CD14-positive monocyte (primary cell): ENCODE measurements around the gene RPL12. TPM values are rescaled to one million over a fixed set of nuclear protein-coding genes. Genes with fewer than 3 reads are reported as not detected.
A peak's percentile ranks its signal among the peaks of the same experiment; 100 is the strongest.

ENCODE experiments used
- DNase-seq, 3 donors: peaks; one replicate each; pipeline ENCODE4 v3.0.0-alpha.2; 2011 to 2022
- H2AFZ ChIP-seq: 2 replicates; pipeline ENCODE4 v1.6.0; 2012; ENCODE audit warnings: mild to moderate bottlenecking, low read depth, low read length, inconsistent platforms; ENCODE audit not compliant: insufficient read depth, poor library complexity, severe bottlenecking
- H3K27ac ChIP-seq, 2 donors: 1 replicate in 1 of 2; 2 replicates in 1 of 2; pipeline ENCODE4 v1.5.1; 2012 to 2013; ENCODE audit warnings: low read length in 2 of 2, control low read depth in 1 of 2, inconsistent platforms in 1 of 2, low read depth in 1 of 2, mild to moderate bottlenecking in 1 of 2
- H3K27me3 ChIP-seq, 2 donors: one replicate each; pipeline versions ENCODE4 v1.6.0 to v1.6.1; 2011 to 2013; ENCODE audit warnings: low read length in 2 of 2; ENCODE audit not compliant: control insufficient read depth in 2 of 2, insufficient read depth in 2 of 2
- H3K36me3 ChIP-seq, 2 donors: replicated peaks in 1 of 2; 1 replicate in 1 of 2; 2 replicates in 1 of 2; pipeline versions ENCODE4 v1.5.1 to v1.6.1; 2012 to 2013; ENCODE audit warnings: low read length in 2 of 2, control low read depth in 1 of 2, inconsistent platforms in 1 of 2, mild to moderate bottlenecking in 1 of 2; ENCODE audit not compliant: insufficient read depth in 2 of 2, control insufficient read depth in 1 of 2
- H3K4me1 ChIP-seq, 2 donors: 1 replicate in 1 of 2; 2 replicates in 1 of 2; pipeline versions ENCODE4 v1.5.1 to v1.6.1; 2012 to 2013; ENCODE audit warnings: low read length in 2 of 2, control low read depth in 1 of 2, inconsistent platforms in 1 of 2, mild to moderate bottlenecking in 1 of 2, moderate library complexity in 1 of 2; ENCODE audit not compliant: insufficient read depth in 2 of 2, control insufficient read depth in 1 of 2
- H3K4me2 ChIP-seq: replicated peaks from 2 replicates; pipeline ENCODE3; 2012; ENCODE audit warnings: low read length, moderate library complexity, mild to moderate bottlenecking; ENCODE audit not compliant: poor library complexity, severe bottlenecking; ENCODE audit errors: extremely low read depth
- H3K4me3 ChIP-seq, 3 experiments: fragments of 200-600 bp in 1 of 3; sonication (generic) in 1 of 3; replicated peaks in 1 of 3; 1 replicate in 2 of 3; 2 replicates in 1 of 3; pipeline ENCODE4 v1.5.1; 2011 to 2013; ENCODE audit warnings: low read length in 3 of 3, mild to moderate bottlenecking in 3 of 3, control low read depth in 2 of 3, low read depth in 2 of 3, inconsistent platforms in 1 of 3, moderate library complexity in 1 of 3
- H3K79me2 ChIP-seq: 2 replicates; pipeline ENCODE4 v1.6.0; 2012; ENCODE audit warnings: mild to moderate bottlenecking, control low read depth, inconsistent platforms, low read length, moderate library complexity; ENCODE audit not compliant: insufficient read depth
- H3K9ac ChIP-seq: 2 replicates; pipeline ENCODE4 v1.6.0; 2017; ENCODE audit warnings: low read length, mild to moderate bottlenecking; ENCODE audit not compliant: insufficient read depth, poor library complexity, severe bottlenecking
- H3K9me3 ChIP-seq, 2 donors: replicated peaks in 1 of 2; 1 replicate in 1 of 2; 2 replicates in 1 of 2; pipeline versions ENCODE4 v1.5.1 to v1.6.1; 2012 to 2013; ENCODE audit warnings: low read length in 2 of 2, control low read depth in 1 of 2; ENCODE audit not compliant: control insufficient read depth in 1 of 2, insufficient read depth in 1 of 2
- H4K20me1 ChIP-seq: 2 replicates; pipeline ENCODE4 v1.6.0; 2012; ENCODE audit warnings: mild to moderate bottlenecking, low read length, control low read depth, moderate library complexity; ENCODE audit not compliant: insufficient read depth
- H3K27ac Mint-ChIP-seq, 7 donors: one replicate each; pipeline ENCODE4 v1.8.0; 2020; ENCODE audit warnings: mild to moderate bottlenecking in 7 of 7, mixed read lengths in 7 of 7, moderate library complexity in 6 of 7, inconsistent platforms in 2 of 7
- H3K27me3 Mint-ChIP-seq, 3 donors: one replicate each; pipeline ENCODE4 v1.8.0; 2021 to 2022; ENCODE audit warnings: low read depth in 3 of 3, mild to moderate bottlenecking in 3 of 3, mixed read lengths in 3 of 3, moderate library complexity in 3 of 3, inconsistent platforms in 1 of 3
- H3K36me3 Mint-ChIP-seq, 2 donors: one replicate each; pipeline ENCODE4 v1.8.0; 2020; ENCODE audit warnings: mixed read lengths in 2 of 2, inconsistent platforms in 1 of 2, mild to moderate bottlenecking in 1 of 2
- H3K4me1 Mint-ChIP-seq: one replicate; pipeline ENCODE4 v1.8.0; 2020; ENCODE audit warnings: mild to moderate bottlenecking, mixed read lengths
- H3K4me3 Mint-ChIP-seq, 2 donors: one replicate each; pipeline ENCODE4 v1.8.0; 2020; ENCODE audit warnings: mild to moderate bottlenecking in 2 of 2, mixed read lengths in 2 of 2, moderate library complexity in 1 of 2
- H3K9me3 Mint-ChIP-seq, 7 donors: one replicate each; pipeline ENCODE4 v1.8.0; 2020 to 2022; ENCODE audit warnings: mixed read lengths in 7 of 7, mild to moderate bottlenecking in 6 of 7, moderate library complexity in 6 of 7, inconsistent platforms in 2 of 7
- WGBS: methylation state at CpG from one replicate; pipeline ENCODE4 v1.1.5; 2013; ENCODE audit warnings: missing lambda C conversion rate; ENCODE audit not compliant: insufficient coverage; 5-methylcytosine and 5-hydroxymethylcytosine counted together
- intact Hi-C, 2 donors: fragments of 100-400 bp; cut with micrococcal nuclease; formaldehyde crosslinking; loops; one replicate each; pipeline versions ENCODE4 v1.15.0 to v1.15.1; 2023
- polyA plus RNA-seq, 3 donors: library from polyadenylated mRNA; depleted of rRNA in 1 of 3; unstranded in 2 of 3; stranded (reverse) in 1 of 3; fragments of 300-500 nt in 2 of 3; fragments of >200 nt in 1 of 3; fragmentation: Illumina TruSeq in 2 of 3; gene quantifications; 1 replicate in 2 of 3; 2 replicates in 1 of 3; pipeline ENCODE4 v1.2.3, GENCODE V29; 2012 to 2021
- TF ChIP-seq, protein P1 (sequence below): fragments of 200-600 bp; IDR thresholded peaks from one replicate; pipeline ENCODE4 v1.8.0; 2022; ENCODE audit warnings: antibody characterized with exemption, mild to moderate bottlenecking

Gene RPL12
- polyA plus RNA-seq, 3 donors = 417 to 1,509 (median 490) TPM

DNA sequence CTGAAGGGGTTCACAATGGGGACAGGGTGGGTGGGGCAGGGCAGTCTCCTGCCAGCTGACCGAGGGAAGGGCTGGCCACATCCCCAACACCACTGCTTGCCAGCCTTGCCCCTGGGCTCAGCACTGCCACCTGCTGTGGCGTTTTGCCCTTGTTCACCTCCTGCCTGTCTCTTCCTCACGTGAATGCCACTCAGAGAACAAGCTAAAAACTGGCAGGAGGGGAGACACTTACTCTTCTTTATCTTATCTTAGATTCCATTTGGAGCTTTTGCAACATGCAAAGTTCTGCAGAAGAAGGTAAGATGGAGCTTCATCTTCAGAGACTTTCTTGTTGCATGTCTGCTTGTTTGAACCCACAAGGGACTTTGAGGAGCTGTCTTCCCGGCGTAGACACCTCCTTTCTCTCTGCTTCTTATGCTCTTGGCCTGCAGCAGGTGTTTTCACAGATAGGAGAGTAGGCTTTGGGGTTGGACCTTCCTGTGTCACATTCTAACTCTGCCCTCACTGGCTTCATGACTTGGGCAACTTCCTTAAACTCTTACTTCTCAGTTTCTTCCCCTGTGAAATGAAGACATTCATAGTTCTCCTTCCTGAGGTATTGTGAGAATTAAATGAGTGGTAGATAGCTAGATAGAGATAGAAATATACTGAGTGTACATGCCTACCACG lies 4.3 kb upstream of the RPL12 start:
- Histone ChIP-seq H3K27me3 (no peaks in the 10 kb centered on the region), H3K4me2 (peak overlapping the region; percentile 53), H3K4me1 (peaks cover 40 to 42% of the 10 kb centered on the region in 2 donors), H3K27ac (peak overlapping the region; percentile 15 to 72), H2AFZ (peak overlapping the region; percentile 69), H3K36me3 (peaks cover 21 to 31% of the 10 kb centered on the region in 2 donors), H3K9ac (peak overlapping the region; percentile 16), H3K79me2 (peaks cover 27% of the 10 kb centered on the region), H3K4me3 (peak overlapping the region in 1 of 3 experiments; percentile 57), H3K9me3 (no peaks in the 10 kb centered on the region), H4K20me1 (peaks cover 5% of the 10 kb centered on the region)
- Mint-ChIP-seq H3K27ac (peak overlapping the region; percentile 82 to 93 (median 89)), H3K4me3 (peak overlapping the region; percentile 24 to 65), H3K27me3 (peaks cover 0 to 1% (median 0%) of the 10 kb centered on the region in 3 donors), H3K9me3 (no peaks in the 10 kb centered on the region), H3K4me1 (peaks cover 32% of the 10 kb centered on the region), H3K36me3 (peaks cover 28 to 46% of the 10 kb centered on the region in 2 donors)
- WGBS = 30% methylated on average over 4 of the region's 6 CpGs
- intact Hi-C loops = loop anchor here (10.0 kb wide), 1 partner anchor 231 kb away; no protein-coding TSS in a partner anchor
- peak; percentile 63 to 69 (median 67) for DNase-seq
- TF ChIP-seq, protein P1, sequence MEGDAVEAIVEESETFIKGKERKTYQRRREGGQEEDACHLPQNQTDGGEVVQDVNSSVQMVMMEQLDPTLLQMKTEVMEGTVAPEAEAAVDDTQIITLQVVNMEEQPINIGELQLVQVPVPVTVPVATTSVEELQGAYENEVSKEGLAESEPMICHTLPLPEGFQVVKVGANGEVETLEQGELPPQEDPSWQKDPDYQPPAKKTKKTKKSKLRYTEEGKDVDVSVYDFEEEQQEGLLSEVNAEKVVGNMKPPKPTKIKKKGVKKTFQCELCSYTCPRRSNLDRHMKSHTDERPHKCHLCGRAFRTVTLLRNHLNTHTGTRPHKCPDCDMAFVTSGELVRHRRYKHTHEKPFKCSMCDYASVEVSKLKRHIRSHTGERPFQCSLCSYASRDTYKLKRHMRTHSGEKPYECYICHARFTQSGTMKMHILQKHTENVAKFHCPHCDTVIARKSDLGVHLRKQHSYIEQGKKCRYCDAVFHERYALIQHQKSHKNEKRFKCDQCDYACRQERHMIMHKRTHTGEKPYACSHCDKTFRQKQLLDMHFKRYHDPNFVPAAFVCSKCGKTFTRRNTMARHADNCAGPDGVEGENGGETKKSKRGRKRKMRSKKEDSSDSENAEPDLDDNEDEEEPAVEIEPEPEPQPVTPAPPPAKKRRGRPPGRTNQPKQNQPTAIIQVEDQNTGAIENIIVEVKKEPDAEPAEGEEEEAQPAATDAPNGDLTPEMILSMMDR = no peak

DNA sequence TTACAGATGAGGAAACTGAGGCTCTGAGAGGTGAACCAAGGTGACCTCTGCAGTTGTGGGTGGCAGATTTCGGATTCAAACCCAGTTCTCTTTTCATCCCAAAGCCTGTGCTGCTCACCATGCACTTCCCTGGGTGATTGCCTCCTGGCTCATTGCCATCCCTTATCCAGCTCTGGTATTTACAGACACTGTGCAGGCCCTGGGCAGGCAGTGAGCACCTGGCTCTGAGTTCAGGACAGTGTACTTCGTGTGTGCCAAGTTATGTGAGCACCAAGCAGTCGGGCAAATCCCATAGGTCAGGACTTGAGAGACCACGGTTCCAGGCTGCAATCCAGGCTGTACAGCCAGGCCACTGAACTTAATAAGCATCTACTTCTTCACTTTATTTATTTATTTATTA lies 1.5 kb upstream of the RPL12 start:
- H3K36me3 Mint-ChIP-seq = peaks cover 30 to 51% of the 10 kb centered on the region in 2 donors
- H3K4me3 Mint-ChIP-seq = no peak overlapping the region
- WGBS = 100% methylated on average over 3 of the region's 4 CpGs
- H3K9me3 Mint-ChIP-seq = no peaks in the 10 kb centered on the region
- H3K27ac Mint-ChIP-seq = peak overlapping the region in 4 of 7 donors; percentile 18 to 92 (median 41)
- Histone ChIP-seq H3K9ac (no peak overlapping the region), H3K27me3 (no peaks in the 10 kb centered on the region), H3K79me2 (peaks cover 55% of the 10 kb centered on the region), H3K4me1 (peaks cover 59 to 63% of the 10 kb centered on the region in 2 donors), H3K36me3 (peaks cover 21 to 33% of the 10 kb centered on the region in 2 donors), H3K4me2 (peak overlapping the region; percentile 98), H3K9me3 (no peaks in the 10 kb centered on the region), H3K27ac (no peak overlapping the region), H2AFZ (no peak overlapping the region), H3K4me3 (peak overlapping the region in 1 of 3 experiments; percentile 97), H4K20me1 (peaks cover 33% of the 10 kb centered on the region)
- H3K4me1 Mint-ChIP-seq = peaks cover 57% of the 10 kb centered on the region
- DNase-seq = no peak
- TF ChIP-seq, protein P1 = no peak
- H3K27me3 Mint-ChIP-seq = peaks cover 0 to 1% (median 0%) of the 10 kb centered on the region in 3 donors
- intact Hi-C loops = loop anchor here (10.0 kb wide), 1 partner anchor 228 kb away; no protein-coding TSS in a partner anchor
